ENCODE measurements around the gene DLGAP1. TPM values are rescaled to one million over a fixed set of nuclear protein-coding genes. Genes with fewer than 3 reads are reported as not detected.

DLGAP1 gene
- total RNA-seq, 4 donors from 2014 or later = 1.2 to 1.4 (median 1.4) TPM

GRCh38 chr18:4276953-4277585 is 178.0 kb downstream of the DLGAP1 start:
- Histone ChIP-seq H3K9me3 (no peaks in the 10 kb centered on the region), H3K27ac (replicated peaks in 1 of 4) (no peak overlapping the region), H3K4me3 (no peak overlapping the region), H3K36me3 (no peaks in the 10 kb centered on the region), H3K4me1 (no peaks in the 10 kb centered on the region), H3K27me3 (peaks cover 0 to 5% (median 0%) of the 10 kb centered on the region in 4 donors)
- TF ChIP-seq EP300 (IDR thresholded peaks at IDR 0.05) (no peak), POLR2AphosphoS5 (IDR thresholded peaks at IDR 0.05) (no peak), CTCF (IDR thresholded peaks at IDR 0.05) (no peak), POLR2A (IDR thresholded peaks at IDR 0.05; ENCODE audit: low read depth) (no peak)
- intact Hi-C loops (cut with DNase I) = no loop called here
- 86% methylated on average over 5 of the region's 5 CpGs for WGBS
- DNase-seq (ENCODE audit: extremely low spot score) = no peak

GRCh38 chr18:4271952-4272351 is 183.2 kb downstream of the DLGAP1 start:
- Histone ChIP-seq H3K4me3 (no peak overlapping the region), H3K9me3 (no peaks in the 10 kb centered on the region), H3K27ac (replicated peaks in 1 of 4) (no peak overlapping the region), H3K36me3 (no peaks in the 10 kb centered on the region), H3K27me3 (no peaks in the 10 kb centered on the region), H3K4me1 (no peaks in the 10 kb centered on the region)
- WGBS = 87% methylated on average over 2 of the region's 2 CpGs
- intact Hi-C loops (cut with DNase I) = no loop called here
- DNase-seq (ENCODE audit: extremely low spot score) = no peak
- TF ChIP-seq POLR2AphosphoS5 (IDR thresholded peaks at IDR 0.05) (no peak), POLR2A (IDR thresholded peaks at IDR 0.05; ENCODE audit: low read depth) (no peak), CTCF (IDR thresholded peaks at IDR 0.05) (no peak)

GRCh38 chr18:4270988-4271387 is 184.1 kb downstream of the DLGAP1 start:
- H3K27ac ChIP-seq (replicated peaks in 1 of 4) = no peak overlapping the region
- no peaks in the 10 kb centered on the region for H3K9me3 ChIP-seq
- no peaks in the 10 kb centered on the region for H3K36me3 ChIP-seq
- intact Hi-C loops (cut with DNase I) = no loop called here
- TF ChIP-seq POLR2A (IDR thresholded peaks at IDR 0.05; ENCODE audit: low read depth) = no peak
- TF ChIP-seq EP300 (IDR thresholded peaks at IDR 0.05) = no peak
- no peak for TF ChIP-seq CTCF (IDR thresholded peaks at IDR 0.05)
- TF ChIP-seq POLR2AphosphoS5 (IDR thresholded peaks at IDR 0.05) = no peak
- H3K4me1 ChIP-seq = no peaks in the 10 kb centered on the region
- H3K4me3 ChIP-seq = no peak overlapping the region
- no peaks in the 10 kb centered on the region for H3K27me3 ChIP-seq
- WGBS = 82% methylated on average over 2 of the region's 2 CpGs
- no peak for DNase-seq (ENCODE audit: extremely low spot score)

GRCh38 chr18:4270016-4270415 is 185.1 kb downstream of the DLGAP1 start:
- no peaks in the 10 kb centered on the region for H3K27me3 ChIP-seq
- H3K4me1 ChIP-seq = no peaks in the 10 kb centered on the region
- no peak for DNase-seq (ENCODE audit: extremely low spot score)
- WGBS = 77% methylated on average over 3 of the region's 3 CpGs
- H3K9me3 ChIP-seq = no peaks in the 10 kb centered on the region
- TF ChIP-seq POLR2AphosphoS5 (IDR thresholded peaks at IDR 0.05) = no peak
- intact Hi-C loops (cut with DNase I) = no loop called here
- H3K27ac ChIP-seq (replicated peaks in 1 of 4) = no peak overlapping the region
- H3K36me3 ChIP-seq = no peaks in the 10 kb centered on the region
- H3K4me3 ChIP-seq = no peak overlapping the region

- no peaks in the 10 kb centered on the region for H3K9me3 ChIP-seq
- H3K27ac ChIP-seq (replicated peaks in 1 of 4) = no peak overlapping the region
- H3K4me1 ChIP-seq = peaks cover 0 to 5% (median 2%) of the 10 kb centered on the region in 4 donors
- 92% methylated on average over 5 of the region's 5 CpGs for WGBS
- H3K27me3 ChIP-seq = no peaks in the 10 kb centered on the region
- no peak for DNase-seq (ENCODE audit: extremely low spot score)
- H3K36me3 ChIP-seq = no peaks in the 10 kb centered on the region
- intact Hi-C loops (cut with DNase I) = no loop called here
- no peak overlapping the region for H3K4me3 ChIP-seq
- TF ChIP-seq POLR2A (IDR thresholded peaks at IDR 0.05; ENCODE audit: low read depth) (no peak), CTCF (IDR thresholded peaks at IDR 0.05) (no peak), POLR2AphosphoS5 (IDR thresholded peaks at IDR 0.05) (no peak), EP300 (IDR thresholded peaks at IDR 0.05) (no peak)
These were observed 187.5 kb downstream of the DLGAP1 start for GRCh38 chr18:4267641-4268040.
